HG02642 (cell line): ENCODE measurements around the gene TMEM266.
A peak's percentile ranks its signal among the peaks of the same experiment; 100 is the strongest.
"Not testable (repeated sequence)": the region's sequence is repeated elsewhere in the genome, so short reads cannot be mapped to it uniquely, and the experiment has no call there.

Experiments
- ATAC-seq: cut with Tn5 transposase; IDR thresholded peaks from one replicate; pipeline ENCODE4 v1.9.1; 2021; ENCODE audit warnings: mild to moderate bottlenecking; ENCODE audit not compliant: unreplicated experiment, poor library complexity

The TMEM266 gene

GRCh38 chr15:76059320-76060117 lies at the start of gene TMEM266:
Gene TMEM266 (plus strand): TSS chr15:76059985. CDS start chr15:76134264, 74,279 bp downstream.
- peak; percentile 31 for ATAC-seq

GRCh38 chr15:76010613-76011012 lies 49.2 kb upstream of the TMEM266 start:
- ATAC-seq: no peak

- no peak for ATAC-seq
Measured at GRCh38 chr15:76011627-76012551, 47.9 kb upstream of the TMEM266 start, which contains the start of gene NRG4. Gene NRG4 (minus strand): TSS chr15:76012424. CDS start chr15:76011230, 1,194 bp downstream.

GRCh38 chr15:76013470-76013869 lies 46.3 kb upstream of the TMEM266 start:
- ATAC-seq: not testable (repeated sequence)

GRCh38 chr15:76024021-76024768 lies 35.6 kb upstream of the TMEM266 start:
- no peak for ATAC-seq

GRCh38 chr15:76032046-76032445 lies 27.7 kb upstream of the TMEM266 start:
- no peak for ATAC-seq

GRCh38 chr15:76033438-76033837 lies 26.3 kb upstream of the TMEM266 start:
- no peak for ATAC-seq

GRCh38 chr15:76034111-76034510 lies 25.7 kb upstream of the TMEM266 start:
- ATAC-seq: no peak

- no peak for ATAC-seq
Measured at GRCh38 chr15:76035593-76035992, 24.2 kb upstream of the TMEM266 start.

- no peak for ATAC-seq
Measured at GRCh38 chr15:76038512-76038911, 21.3 kb upstream of the TMEM266 start.

GRCh38 chr15:76054201-76054600 lies 5.6 kb upstream of the TMEM266 start:
- ATAC-seq: not testable (repeated sequence)

- ATAC-seq: peak; percentile 48
Measured at GRCh38 chr15:76056931-76057330, 2.9 kb upstream of the TMEM266 start.

- no peak for ATAC-seq
Measured at GRCh38 chr15:76057332-76058000, 2.3 kb upstream of the TMEM266 start.

- ATAC-seq: no peak
Measured at GRCh38 chr15:76058714-76059319, 968 bp upstream of the TMEM266 start.

- peak; percentile 20 for ATAC-seq
Measured at GRCh38 chr15:76060118-76060989, 569 bp downstream of the TMEM266 start.

- no peak for ATAC-seq
Measured at GRCh38 chr15:76061700-76062099, 1.9 kb downstream of the TMEM266 start.

GRCh38 chr15:76062286-76062685 lies 2.5 kb downstream of the TMEM266 start:
- ATAC-seq: no peak

GRCh38 chr15:76064375-76064774 lies 4.6 kb downstream of the TMEM266 start:
- ATAC-seq: no peak
